GM18858 (cell line): ENCODE measurements around the gene CRYL1.

ENCODE experiments used
- ATAC-seq: cut with Tn5 transposase; IDR thresholded peaks from one replicate; pipeline ENCODE4 v1.9.1; 2021; ENCODE audit not compliant: unreplicated experiment

CRYL1 gene, protein sequence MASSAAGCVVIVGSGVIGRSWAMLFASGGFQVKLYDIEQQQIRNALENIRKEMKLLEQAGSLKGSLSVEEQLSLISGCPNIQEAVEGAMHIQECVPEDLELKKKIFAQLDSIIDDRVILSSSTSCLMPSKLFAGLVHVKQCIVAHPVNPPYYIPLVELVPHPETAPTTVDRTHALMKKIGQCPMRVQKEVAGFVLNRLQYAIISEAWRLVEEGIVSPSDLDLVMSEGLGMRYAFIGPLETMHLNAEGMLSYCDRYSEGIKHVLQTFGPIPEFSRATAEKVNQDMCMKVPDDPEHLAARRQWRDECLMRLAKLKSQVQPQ

DNA sequence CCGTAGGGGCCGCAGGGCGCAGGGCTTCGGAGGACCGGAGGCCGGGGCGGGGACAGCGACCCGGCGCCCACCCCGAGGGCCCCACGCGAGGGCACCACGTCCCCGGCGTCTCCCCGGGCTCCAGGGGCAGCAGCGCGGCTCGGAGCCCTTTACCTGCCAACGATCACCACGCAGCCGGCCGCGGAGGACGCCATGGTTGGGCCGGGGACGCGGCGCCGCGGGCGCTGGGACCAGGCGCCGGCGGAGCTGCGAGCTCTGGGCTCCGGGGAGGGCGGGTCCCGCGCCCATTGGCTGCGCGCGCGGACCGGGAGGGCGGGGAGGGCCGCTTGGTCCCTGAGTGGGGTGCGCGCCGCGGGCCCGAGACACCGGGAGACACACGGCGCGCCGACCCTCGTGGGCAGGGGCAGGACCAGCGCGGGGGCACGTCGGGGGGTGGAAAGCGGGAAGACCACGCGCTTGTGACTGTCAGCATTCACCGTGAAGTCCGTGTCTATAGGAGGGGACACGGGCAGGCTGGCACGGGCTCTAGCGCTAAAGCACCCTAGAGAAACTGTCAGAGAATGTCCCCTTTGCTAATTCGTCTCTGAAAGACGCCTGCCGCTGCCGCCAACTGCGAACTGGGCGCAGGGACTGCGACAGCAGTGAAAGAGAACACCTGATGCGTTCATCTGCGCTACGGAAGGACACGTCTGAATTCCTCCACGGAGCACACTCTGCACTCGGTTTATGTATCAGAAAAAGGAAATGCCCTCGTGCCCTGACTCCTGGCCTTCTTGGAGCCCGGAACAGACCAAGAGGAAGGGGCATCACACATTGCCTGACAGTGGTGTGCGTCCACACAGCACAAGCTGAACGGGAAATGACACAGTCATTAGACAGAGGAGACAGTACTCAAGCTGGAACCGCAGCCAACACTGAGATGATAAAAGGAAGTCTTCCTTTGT lies at the start of gene CRYL1:
TSS of gene CRYL1 (minus strand) at position 257 of the 944 bp plus-strand sequence. CDS start at position 194, 63 bp downstream.
- peak; percentile 52 for ATAC-seq

DNA sequence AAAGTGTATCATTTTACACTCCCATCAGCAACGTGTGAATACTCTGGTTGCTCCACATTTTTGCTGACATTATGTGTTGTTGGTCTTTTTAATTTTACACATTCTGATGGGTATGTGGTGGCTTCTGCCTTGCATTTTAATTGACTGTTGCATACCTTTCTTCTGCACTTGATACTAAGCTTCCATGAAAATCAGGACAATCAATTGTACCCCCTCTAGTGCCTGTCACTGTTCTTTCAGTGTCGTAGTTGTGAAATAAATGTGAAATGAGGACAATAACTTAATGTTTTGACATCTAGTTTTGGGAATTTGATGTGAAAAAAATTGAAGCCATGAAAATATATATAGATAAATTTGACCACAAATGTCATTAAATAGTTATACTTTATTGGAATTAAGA lies 48.0 kb upstream of the CRYL1 start:
- no peak for ATAC-seq

DNA sequence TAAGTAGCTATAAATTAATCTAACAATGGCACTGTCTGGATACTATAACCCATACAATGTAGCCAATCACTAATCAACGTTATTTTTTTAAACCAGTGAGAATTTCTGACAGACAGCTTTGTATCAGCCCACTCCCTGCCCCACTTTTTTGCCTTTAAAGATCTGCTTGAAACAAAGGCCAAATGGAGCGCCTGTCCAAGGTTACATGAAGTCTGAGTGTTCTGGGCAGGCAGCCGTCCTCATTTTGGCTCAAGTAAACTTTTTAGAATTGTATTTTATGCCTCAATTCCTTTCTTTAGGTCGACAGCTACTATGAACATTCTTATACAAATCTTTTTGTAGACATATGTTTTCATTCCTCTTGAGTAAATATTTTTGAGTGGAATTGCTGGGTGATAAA lies 47.5 kb upstream of the CRYL1 start:
- ATAC-seq = no peak

DNA sequence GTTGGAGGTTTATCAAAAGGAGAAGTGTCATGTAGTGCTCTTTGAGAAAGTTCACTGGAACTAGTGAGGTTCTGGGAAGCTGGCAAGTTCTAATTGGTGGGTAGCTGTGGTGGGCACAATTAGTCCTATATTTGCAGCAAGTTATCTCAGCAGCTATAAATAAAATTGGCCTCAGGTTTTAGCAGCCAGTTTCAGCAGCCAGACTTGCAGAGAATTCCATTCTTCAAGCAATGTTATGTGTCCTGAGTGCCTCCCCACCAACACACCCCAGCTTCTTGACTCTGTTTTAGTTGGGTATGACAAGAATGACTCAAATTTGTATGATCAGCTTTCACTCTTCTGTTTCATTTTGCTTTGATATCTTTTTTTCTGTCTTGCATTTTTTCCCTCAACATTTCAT lies 46.0 kb upstream of the CRYL1 start:
- ATAC-seq = no peak

DNA sequence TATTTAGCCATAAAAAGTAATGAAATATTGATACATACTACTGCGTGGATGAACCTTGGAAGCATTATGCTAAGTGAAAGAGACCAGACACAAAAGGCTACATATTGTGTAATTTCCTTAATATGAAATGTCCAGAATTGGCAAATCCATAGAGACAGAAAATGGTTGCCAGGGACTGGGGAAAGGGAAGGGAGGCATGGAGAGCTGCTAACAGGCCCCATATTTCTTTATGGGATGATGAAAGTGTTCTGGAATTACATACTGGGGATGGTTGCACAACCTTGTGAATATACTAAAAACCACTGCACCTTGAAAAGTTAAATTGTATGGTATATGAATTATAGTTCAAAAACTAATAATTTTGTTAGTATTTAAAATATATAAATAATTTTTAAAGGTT lies 44.9 kb upstream of the CRYL1 start:
- ATAC-seq = no peak

DNA sequence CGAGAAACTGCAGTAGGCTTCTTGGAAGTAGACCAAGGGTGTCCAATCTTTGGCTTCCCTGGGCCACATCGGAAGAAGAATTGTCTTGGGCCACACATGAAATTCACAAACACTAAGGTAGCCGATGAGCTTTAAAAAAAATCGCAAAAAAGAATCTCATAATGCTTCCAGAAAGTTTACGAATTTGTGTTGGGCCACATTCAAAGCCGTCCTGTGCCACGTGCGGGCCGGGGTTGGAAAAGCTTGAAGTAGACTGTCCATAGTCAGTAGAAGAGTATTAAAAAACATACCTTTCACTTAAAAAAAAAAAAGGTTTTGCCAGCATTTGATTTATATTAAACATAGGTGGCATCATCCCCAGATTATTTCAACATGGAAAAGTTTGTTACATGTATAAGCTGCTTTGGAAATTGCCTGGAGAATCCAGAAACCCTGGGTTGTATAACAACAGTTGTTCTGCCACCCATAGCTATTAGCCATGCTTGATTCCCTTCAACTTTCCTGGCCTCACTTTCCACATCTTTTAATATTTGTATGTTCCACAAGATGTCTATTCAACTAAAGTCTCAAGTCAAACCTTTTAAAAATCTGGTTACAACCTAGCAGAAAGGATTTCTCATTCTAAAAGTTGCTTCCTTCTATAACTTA lies 42.3 kb upstream of the CRYL1 start:
- ATAC-seq = no peak

DNA sequence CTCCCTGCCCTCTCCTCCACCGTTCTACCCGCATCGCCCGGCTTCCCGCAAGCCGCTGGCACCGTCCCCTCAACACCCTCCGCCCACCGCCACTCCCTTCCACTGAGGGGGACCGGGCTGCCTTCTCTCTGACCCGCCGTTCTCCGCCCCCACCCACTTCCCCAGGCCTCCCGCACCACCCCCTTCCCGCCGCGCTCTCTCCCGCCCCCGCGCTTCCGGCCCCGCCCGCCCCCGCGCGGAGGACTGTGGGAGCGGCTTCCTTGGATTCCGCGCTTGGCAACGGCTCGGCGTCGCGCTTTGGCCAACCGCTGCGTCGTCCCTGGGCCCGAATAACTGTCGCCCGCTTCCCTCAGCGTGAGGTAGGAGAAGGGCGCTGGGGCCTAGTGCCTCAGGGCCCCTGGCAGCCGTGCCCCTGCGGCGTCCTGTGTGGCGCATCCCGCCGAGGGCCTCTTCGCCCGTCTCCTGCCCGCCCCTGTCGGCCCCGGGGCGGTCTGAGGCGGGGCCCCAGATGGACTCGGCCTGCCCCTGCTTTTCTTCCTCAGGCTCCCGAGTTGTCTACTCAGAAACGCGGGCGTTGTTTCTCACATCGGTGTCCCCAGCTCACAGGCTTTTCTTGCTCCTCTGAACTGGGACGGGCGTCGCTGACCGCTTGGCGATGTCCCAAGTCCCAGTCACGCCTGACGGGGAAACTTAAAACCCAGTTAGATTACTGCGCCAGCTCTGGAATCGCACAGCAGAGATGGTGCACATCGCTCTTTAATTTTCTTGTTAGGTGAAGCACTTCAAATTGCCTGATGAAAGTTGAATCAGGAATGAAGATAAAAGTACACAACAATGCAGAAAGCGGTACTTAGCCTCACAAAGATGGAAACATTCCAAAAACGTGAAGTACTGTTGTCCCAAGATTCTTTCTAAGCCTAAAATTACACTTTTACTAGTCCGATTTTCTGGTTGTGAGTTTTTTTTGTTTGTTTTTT lies 41.5 kb upstream of the CRYL1 start, which contains the start of gene IFT88:
TSS of gene IFT88 (plus strand) at position 260 of the 977 bp plus-strand sequence. CDS start 7,229 bp downstream, outside the sequence.
- ATAC-seq = peak; percentile 58

DNA sequence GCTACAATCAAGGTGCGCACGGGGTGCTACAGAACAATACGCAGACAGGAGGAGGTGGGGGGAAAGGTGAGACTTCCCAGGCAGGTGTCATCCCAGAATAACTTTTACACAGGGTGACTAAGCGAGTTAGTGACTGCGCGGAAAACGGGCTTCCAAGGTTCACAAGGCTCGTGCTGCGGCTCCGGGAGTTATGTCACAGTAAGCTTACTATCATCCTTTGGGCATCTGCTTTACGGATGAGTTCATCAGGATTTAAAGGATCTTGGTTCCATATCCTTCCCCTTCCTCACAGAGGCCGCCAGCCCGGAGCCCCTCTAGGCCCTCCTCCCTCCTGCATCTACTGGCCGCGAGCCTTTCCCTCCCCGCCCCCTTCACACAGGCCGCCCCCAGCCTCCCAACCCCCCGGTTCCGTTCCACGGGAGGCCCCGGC lies 40.8 kb upstream of the CRYL1 start:
- ATAC-seq = peak; percentile 7

DNA sequence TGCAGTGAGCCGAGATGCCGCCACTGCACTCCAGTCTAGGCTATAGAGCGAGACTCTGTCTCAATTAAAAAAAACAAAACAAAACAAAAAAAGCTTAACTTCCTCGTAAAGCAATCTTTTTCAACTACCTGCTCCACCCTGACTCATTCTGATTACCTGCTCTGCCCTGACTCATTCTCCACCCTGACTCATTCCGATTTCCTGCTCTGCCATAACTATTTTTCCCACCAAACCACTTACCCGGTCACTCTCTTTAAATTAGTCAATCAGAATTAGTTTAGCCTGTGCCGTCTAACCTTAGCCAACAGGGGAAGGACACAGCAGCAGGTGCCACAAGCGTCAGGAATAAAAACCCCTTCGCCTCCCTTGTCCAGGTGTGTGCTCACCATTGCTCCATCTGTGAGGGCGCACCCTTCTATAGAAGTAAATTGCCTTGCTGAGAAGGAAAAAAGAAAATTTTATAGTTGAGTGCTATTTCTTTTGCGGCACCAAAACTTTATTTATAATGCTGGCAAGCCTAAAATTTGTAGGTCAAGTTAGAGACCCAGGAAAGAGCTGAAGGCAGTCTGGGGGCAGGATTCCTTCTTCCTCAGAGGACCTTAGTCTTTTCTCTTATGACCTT lies 39.6 kb upstream of the CRYL1 start:
- no peak for ATAC-seq

DNA sequence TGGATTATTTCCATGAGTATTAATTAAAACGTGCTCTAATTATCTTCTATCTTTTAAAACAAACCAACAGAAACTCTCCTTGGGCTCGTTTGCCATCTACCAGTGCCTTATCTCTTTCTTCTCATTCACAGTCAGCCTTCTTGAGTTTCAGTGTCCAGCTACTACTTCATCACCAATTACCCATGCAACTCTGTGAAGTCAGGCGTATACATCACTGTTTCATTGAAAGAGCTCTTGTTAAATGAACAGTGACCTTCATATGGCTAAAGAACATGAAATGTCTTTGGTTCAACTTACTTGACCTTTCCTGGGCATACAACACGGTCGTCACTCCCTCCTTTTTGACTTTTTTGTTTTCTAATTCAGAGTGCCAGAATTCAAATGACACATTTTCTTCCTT lies 36.1 kb upstream of the CRYL1 start:
- ATAC-seq = no peak

DNA sequence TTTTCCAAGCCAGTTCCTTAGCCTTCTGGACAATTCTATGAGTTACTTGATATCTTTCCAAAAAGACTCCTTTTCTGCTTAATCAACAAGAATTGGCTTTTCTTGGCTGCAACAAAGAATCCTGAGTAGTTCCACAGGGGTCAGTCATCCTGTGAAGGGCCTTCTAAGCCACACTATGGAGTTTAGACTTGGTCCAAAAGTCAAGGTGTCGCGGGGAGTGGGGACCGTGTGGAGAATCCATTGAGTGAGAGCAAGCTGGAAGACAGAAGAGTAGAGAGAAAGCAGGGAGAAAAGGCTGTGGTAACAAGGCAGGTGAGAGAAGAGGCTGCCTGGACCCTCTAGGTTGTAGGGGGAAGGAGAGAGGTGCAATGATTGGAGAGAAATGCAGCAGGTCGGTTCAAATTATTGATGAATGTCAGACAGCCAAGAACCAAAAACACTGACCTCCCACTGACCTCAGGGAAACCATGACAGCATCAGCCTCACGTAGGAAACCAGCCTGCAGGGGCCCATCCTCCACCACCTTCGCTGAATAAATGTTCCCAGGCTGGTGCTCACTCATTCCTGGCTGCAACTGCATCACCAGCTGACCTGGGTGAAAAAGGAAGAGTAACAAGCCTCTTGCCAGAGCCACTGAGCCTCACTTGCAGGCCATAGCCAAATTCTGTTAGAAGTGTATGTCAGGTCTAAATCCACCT lies 34.2 kb upstream of the CRYL1 start:
- ATAC-seq = no peak

DNA sequence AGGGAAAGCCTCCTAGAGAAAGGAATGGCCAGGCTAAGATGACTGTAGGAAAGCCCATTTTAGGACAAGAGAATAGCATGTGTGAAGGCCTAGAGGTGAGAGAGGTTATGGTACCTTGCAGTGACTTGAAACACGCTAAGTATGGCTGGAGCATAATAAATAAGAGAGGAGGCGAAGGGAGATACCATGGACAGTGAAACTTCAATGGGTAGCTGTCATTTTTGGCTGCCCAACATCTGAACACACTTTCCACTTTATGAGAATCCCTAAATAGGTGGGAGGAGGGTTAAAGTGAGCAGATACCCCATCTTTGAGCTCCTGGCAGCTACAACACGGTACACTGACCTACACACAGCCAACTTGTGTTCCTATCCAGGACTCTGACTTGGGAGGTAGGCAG lies 33.3 kb upstream of the CRYL1 start:
- no peak for ATAC-seq

DNA sequence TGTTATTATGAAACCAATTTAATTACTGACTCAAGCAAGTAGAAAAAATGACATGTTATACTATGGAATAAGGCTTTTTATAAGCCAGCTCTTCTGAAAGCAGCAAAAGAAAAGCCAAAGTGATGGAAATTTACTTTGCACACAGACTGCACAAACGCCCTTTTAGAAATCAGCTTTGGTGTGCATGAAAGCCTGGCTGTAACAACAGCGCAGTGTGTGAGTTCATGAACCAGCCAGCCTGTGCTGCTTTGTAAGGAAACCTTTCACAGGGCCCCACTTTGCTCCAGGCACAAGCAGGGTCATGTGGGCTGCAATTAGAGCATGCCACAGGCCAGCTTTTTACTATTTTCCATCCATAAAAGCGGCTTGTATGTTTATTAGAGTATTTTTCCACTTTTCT lies 27.7 kb upstream of the CRYL1 start:
- no peak for ATAC-seq

DNA sequence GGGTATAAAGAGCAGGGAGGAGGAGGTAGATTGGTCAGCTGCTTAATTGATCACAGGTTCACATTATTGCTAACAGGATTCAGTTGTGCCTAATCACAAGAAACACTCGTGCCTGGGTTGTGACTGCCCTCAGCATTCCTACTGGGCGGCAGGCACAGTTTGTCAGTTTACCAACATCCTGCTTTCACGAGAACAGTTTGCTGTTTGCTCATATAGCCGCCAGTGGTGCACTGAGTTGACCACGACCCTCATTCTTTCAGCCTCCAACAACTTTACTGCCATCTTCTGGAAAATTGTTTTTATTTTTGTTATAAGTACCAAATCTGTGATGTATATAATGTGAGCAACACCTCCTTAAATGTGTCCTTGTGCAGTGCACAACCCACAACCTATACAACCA lies 25.1 kb upstream of the CRYL1 start:
- no peak for ATAC-seq

DNA sequence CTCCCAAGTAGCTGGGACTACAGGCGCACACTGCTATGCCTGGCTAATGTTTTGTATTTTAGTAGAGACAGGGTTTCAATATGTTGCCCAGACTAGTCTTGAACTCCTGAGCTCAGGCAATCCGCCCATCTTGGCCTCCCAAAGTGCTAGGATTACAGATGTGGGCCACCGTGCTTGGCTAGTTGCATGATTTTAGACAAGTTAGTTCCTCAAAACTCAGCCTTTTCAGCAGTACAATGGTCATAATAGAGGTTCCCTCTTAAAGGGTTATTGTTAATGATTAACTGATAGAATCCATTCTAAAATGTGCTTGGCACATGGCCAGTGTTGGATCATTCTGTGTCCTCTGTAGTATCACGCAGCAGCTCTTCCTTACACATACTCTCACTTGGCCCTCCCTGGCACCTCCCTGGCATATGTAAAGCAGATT lies 21.8 kb upstream of the CRYL1 start:
- ATAC-seq = no peak

DNA sequence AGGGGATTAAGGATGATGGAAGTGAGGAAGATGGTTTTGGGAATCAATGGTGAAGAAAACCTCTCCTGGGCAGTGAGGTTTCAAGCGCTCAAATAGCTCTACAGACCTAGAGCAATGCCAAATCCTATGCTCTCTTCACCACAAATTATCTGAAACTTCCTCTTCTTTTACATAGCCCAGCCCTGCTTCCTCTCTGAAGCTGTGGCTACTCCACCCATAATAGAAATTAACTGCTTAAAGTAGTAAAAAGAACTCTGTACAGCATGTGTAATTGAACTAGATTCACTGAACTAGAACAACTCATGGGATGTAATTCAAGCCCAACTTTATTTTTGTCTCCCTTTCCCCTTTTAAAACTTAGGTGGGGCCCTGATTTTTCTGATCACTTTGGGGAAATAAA lies 20.9 kb upstream of the CRYL1 start:
- peak; percentile 49 for ATAC-seq

DNA sequence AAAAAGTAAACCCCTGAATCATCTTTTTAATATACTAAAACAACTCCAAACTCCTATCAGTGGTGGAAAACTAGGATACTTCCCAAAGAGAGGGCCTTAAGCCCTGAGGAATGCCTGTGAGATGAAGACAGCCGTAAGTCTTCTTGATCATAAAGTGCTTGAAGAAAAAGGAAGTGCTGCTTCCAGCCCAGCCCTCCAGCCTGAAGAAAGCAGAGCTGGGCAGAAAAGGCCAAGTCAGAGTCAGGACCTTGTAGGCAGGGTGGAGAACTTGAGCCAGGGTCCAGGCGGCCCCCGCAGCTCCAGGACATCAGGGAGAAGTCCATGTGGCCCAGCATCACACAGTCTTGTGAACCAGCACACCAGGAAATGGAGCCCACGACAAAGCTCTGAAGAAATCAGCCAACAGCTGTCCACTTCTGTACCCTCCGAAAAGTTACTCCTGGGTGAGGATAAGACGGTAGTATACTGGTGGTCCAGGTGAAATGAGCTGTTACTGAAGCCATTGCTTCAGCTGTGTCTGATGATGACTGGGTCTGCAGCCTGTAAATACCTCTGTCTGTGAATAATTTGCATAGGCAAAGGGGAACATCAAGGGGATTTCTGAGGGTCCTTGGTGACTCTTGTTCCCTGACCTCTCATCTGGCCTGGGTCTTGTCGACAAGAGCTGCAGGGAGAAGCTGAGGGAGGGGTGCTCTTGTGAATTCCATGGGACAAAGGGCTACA lies 18.7 kb upstream of the CRYL1 start:
- no peak for ATAC-seq

DNA sequence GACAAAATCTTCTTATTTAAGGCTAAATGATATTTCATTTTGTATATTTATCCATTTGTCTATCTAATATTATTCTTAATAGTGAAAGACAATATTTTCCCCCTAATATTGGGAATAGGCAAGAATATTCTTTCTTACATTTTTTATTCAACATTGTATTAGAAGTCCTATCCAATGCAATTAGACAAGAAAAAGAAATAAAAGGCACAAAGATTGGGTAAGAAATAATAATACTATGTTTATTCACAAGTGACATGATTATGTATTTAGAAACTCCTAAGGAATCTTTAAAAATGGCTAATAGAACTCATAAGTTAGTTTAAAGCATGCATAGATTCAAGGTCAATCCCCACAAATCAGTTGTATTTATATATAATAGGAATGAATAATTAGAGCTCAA lies 11.3 kb upstream of the CRYL1 start:
- no peak for ATAC-seq
